ENCODE results near the gene CTNNA2.

DNA sequence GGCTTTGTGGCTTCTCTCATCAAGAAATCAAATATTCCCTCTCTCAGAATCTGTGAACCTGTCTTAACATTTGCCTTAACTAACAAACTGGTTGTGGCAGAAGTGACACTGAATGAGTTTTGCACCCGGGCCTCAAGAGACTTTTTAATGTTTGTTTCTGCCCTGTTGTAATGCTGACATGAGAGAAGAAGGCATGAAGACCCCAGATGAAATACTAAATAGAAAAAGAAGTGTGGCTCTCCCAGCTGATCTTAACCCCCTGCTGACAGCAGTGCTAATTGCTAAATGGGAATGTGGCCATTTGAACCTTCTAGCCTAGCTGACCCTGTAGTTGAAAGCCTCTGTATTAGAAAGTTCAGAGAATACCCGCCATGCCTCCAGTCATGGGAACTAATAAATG is 261.2 kb downstream of the CTNNA2 start:
- no peak for TF ChIP-seq POLR2A (IDR thresholded peaks at IDR 0.05)
- TF ChIP-seq, protein P1, sequence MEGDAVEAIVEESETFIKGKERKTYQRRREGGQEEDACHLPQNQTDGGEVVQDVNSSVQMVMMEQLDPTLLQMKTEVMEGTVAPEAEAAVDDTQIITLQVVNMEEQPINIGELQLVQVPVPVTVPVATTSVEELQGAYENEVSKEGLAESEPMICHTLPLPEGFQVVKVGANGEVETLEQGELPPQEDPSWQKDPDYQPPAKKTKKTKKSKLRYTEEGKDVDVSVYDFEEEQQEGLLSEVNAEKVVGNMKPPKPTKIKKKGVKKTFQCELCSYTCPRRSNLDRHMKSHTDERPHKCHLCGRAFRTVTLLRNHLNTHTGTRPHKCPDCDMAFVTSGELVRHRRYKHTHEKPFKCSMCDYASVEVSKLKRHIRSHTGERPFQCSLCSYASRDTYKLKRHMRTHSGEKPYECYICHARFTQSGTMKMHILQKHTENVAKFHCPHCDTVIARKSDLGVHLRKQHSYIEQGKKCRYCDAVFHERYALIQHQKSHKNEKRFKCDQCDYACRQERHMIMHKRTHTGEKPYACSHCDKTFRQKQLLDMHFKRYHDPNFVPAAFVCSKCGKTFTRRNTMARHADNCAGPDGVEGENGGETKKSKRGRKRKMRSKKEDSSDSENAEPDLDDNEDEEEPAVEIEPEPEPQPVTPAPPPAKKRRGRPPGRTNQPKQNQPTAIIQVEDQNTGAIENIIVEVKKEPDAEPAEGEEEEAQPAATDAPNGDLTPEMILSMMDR (IDR thresholded peaks at IDR 0.05), result no peak

Data from transverse colon (tissue), 3 donors.